ENCODE results near the gene INHBB.

The INHBB gene

DNA sequence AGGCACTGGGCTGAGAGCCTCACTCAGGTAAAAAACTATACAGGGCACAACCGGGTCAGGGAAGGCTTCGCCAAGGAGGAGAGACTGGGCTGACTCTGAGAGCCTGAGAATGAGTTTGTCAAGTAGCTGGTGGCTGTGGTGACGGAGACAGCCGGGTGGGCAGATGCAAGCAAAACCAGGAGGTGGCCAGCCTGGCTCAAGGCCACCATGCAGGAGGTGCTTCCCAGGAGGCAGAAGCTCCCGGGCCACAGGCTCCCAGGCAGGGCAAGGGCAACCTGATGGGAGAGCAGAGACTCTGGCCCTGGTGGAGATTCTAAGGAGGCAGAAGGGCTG, 2.9 kb upstream of the INHBB start:
- DNase-seq (ENCODE audit: low spot score): no peak

DNA sequence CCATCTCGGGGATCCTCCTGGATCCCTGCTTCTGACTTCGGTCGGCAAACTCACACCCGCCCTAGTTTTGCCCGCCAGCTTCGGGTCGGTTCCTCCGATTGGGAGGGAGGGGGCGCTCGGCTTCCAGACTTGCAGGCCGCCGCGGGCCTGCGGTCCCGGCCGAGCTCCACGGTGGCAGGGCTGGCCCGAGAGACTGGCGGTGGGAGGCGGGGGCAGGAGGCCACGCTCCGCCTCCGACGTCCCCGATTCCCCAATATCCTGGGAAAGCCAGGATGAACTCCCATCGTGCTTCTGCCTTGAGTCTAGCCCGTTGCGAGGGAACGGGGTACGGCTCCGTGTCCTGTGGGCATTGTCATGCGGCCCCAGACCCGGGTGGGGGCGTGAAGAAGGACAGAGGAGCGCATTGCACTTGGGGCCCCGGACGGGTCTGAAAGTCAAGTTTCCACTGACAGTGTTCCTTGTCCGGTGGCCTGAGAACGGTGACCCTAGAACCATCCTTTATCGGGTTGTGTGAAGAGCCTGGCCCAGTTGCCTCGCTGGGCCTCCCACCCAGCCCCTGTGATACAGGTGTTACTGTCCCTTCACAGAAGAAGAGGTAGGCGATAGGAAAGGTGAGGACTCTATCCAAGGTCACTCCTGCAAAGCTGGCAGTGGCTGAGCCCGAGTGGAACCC, 2.4 kb upstream of the INHBB start:
- peak; percentile 23 for DNase-seq (ENCODE audit: low spot score)

DNA sequence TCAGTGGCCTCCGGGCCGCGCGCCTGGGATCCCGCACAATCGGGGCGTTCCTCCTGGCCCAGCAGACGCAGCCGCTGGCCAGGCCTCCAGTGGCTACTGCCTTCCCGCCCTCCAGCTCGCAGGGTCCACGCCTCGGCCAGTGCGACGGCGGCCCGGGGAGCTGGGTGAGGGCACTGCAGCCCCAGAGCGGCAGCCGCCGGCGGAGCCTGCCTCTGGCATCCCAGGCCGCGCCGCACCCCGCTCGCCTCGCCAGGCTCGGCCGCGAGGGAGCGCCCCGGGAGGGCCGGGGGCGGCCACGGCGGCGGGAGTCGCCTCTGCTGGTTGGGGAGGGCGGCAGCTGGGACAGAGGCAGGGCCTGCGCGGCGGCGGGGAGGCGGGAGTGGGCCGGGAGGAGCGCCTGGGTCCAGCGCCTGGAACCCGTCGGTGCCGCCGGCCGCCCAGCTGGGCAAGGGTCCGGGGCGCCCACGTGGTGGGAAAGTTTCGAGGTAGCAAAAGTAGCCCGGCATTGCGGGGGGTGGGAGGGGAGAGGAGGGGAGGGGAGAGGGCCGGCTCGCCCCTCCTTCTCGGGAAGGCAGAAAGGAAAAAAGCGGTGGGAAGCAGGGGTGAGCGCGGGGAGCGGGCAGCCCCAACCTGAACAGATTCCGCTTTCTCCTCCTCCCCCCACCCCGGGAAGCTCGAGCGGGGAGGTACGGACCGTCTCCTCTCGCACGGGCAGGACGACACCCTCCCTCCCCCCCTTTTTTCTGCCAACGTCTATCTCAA, 1.5 kb upstream of the INHBB start:
- DNase-seq (ENCODE audit: low spot score): no peak

DNA sequence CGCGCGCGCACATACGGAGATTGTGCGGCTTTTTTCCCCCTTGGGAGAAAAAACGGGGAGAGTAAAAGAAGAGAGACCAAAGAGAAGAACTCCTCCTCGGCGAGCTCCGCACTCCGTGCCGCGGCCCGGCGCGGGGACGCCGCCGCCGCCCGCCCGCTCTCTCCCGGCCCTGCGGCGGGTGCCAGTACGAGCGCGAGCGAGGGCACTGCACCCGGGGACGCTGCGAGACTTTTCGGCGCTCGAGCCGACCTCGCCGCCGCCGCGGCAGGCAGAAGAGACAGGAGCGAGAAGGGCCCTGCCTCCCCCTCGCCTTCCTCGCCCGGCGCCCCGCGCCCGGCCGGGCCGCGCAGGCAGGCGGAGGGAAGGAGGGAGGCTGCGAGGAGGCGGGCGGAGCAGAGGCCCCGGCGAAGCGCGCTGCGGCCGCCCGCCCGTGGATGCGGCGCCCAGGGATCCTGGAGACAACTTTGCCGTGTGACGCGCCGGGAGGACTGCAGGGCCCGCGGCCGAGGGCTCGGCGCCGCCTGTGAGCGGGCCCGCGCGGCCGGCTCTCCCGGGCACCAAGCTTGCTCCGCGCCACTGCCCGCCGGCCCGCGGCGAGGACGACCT, 857 bp upstream of the INHBB start:
- DNase-seq (ENCODE audit: low spot score): no peak

DNA sequence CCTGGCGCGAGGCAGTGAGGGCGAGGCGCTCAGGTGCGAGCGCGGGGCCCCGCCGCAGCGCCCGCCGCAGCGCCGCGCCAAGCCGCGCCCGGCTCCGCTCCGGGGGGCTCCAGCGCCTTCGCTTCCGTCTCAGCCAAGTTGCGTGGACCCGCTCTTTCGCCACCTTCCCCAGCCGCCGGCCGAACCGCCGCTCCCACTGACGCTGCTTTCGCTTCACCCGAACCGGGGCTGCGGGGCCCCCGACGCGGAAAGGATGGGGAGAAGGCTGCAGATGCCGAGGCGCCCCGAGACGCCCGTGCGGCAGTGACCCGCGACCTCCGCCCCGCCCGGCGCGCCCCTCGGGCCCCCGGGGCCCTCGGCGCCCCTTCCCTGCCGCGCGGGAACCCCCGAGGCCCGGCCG, 328 bp upstream of the INHBB start:
- DNase-seq (ENCODE audit: low spot score): no peak

DNA sequence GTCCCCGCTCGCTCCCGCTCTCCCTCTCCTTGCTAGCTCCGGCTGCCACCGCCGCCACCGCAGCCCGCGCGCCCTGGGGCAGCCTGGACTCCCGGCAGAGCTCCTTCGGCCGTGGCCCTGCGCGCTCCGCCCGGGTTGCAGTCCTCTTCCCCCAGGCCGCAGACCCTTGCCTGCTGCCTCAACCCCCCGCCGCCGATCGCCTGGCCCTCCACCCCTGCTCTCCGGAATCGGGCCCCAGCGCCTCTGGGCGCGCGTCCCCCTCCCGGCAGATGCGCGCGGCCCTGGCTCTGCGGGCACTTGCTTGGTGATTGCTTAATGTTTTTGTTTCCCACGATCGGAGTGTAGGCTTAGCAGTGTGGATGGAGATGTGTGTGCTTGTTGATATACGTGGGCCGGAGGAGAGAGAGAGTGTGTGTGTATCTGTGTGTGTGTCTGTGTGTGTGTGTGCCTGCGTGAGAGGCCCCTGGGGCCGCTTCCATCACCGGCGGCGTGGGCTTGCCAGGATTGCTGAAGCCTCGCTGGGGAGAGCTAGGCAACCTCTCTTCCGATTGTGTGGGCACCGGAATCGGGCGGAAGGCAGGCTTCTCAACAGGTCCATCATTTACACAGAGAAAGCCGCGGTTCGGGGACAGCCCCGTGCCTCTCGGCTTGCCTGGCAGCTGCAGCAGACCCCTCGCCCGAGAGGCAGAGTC, 877 bp downstream of the INHBB start:
- no peak for DNase-seq (ENCODE audit: low spot score)

DNA sequence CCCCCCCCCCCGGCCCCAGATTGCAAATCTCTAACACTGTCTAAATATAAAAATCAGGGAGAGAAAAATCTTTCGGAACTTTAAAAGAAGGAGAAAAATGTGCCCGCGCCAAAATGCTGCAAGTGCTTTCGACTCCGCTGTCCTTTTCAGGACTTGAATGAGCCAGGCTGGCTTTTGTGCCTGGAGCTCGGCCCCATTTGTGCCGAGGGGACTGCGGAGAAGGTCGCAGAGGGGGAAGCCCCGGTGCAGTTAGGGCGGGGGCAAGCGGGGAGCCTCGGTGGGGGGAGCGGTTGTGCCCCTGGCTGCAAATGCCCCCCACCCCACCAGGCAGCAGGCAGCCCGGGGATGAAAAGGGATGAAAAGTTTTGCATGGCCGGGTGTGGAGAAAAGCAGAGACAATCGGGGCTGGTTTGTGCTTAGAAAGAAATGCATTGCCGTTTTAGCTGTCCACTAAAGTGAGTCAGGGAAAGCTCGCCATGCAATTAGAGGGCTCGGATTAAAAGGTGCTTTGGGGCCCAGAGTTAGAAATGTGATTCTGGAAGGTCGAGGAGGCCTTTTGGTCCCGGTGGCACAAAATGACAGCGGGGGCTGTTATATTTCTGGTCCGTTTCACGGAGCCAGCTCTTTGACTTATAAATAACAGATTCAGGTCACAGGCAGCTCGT, 1.6 kb downstream of the INHBB start:
- DNase-seq (ENCODE audit: low spot score): no peak

DNA sequence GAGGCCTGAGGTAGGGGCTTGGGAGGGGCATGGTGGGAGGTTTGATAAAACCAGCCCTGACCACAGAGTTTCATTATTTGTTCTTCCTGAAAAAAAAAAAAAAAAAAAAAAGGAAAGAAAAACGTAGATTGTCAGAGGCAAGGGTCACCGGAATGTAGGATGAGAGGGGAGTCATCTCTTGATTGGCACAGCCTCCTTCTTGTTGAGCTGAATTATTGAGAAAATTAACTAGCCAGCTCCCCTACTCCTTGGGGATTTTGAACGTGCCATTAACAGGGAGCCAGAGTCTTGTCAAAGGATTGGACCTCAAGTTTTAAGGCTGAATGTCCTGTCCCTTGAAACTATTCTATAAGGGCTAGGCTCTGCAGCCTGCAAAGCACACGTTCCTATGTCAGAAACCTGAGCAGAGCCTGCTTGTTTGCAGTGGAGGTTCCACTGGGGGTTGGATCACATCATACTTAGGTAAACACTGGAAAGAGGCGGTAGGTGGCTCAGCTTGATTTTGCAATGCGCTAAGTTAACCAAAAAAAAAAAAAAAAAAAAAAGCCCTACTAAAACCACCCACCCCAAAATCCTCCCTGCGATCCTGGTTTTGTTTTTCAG, 2.3 kb downstream of the INHBB start:
- no peak for DNase-seq (ENCODE audit: low spot score)

DNA sequence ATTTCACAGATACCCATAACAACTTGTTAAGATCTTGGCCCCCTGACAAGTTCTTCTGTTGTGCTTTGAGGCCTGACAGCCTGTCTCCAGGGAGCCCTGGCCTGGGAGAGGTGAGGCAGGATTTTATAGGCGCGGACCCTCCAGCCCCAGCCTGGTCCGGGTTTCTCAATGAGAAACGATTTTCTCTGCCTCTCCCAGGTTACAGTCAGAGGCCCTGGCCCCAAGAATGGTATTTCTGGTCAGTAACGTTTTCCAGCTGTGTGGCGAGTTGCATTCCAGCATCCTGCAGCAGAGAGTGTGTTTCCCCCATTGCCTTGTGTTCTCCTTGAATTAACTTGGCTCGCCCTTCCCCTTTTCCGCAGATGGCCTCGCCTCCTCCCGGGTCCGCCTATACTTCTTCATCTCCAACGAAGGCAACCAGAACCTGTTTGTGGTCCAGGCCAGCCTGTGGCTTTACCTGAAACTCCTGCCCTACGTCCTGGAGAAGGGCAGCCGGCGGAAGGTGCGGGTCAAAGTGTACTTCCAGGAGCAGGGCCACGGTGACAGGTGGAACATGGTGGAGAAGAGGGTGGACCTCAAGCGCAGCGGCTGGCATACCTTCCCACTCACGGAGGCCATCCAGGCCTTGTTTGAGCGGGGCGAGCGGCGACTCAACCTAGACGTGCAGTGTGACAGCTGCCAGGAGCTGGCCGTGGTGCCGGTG, 3.0 kb downstream of the INHBB start:
- no peak for DNase-seq (ENCODE audit: low spot score)

DNA sequence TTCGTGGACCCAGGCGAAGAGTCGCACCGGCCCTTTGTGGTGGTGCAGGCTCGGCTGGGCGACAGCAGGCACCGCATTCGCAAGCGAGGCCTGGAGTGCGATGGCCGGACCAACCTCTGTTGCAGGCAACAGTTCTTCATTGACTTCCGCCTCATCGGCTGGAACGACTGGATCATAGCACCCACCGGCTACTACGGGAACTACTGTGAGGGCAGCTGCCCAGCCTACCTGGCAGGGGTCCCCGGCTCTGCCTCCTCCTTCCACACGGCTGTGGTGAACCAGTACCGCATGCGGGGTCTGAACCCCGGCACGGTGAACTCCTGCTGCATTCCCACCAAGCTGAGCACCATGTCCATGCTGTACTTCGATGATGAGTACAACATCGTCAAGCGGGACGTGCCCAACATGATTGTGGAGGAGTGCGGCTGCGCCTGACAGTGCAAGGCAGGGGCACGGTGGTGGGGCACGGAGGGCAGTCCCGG, 3.5 kb downstream of the INHBB start:
- DNase-seq (ENCODE audit: low spot score): no peak

DNA sequence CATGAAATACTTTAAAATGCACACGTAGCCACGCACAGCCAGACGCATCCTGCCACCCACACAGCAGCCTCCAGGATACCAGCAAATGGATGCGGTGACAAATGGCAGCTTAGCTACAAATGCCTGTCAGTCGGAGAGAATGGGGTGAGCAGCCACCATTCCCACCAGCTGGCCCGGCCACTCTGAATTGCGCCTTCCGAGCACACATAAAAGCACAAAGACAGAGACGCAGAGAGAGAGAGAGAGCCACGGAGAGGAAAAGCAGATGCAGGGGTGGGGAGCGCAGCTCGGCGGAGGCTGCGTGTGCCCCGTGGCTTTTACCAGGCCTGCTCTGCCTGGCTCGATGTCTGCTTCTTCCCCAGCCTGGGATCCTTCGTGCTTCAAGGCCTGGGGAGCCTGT, 4.1 kb downstream of the INHBB start:
- DNase-seq (ENCODE audit: low spot score): no peak

DNA sequence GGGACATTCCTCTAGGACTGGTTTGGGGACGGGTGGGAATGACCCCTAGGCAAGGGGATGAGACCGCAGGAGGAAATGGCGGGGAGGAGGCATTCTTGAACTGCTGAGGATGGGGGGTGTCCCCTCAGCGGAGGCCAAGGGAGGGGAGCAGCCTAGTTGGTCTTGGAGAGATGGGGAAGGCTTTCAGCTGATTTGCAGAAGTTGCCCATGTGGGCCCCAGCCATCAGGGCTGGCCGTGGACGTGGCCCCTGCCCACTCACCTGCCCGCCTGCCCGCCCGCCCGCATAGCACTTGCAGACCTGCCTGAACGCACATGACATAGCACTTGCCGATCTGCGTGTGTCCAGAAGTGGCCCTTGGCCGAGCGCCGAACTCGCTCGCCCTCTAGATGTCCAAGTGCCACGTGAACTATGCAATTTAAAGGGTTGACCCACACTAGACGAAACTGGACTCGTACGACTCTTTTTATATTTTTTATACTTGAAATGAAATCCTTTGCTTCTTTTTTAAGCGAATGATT, 4.9 kb downstream of the INHBB start:
- no peak for DNase-seq (ENCODE audit: low spot score)

DNA sequence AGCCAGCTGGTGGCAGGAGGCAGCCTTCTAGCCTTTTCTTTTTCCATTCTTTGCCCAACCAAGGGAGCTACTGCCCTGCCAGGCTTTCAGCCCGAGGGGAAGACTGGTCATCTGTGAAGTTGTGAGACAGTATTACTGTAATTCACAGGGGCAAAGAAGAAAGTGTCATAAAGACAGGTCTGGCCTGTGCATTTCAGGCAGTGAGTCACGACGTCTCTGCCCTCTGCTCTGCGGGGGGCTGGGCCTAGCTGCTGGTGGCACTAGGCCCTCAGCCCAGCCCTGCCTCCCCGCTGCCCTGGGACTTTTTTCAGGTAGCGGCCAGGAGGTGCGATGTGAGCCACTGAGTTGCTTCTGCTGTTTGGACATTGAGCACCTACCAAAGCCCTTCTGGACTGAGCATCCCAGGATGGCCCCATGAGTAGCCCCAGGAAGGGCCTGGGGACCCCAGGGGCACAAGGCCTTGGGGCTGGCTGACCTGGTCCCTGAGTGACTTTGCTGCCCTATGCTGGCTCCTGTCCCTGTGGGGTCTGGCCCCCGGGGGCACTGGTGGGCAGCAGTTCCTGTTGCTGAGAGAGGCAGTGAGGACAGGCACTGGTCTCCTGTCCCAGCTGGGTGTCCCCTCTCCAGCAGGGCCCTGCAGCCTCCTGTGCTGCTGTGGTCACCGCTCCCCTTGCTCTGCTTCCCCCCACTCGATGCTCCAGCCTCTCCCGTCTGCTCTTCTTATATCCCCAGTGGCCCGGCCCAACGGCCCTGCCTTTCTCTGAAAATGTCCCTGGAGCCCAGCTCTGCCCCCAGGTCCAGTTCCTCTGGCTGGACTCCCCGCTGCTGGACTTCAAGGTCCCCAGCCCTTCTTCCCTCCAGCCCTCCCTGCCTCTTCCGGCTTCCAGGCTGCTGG, 7.0 kb downstream of the INHBB start:
- no peak for DNase-seq (ENCODE audit: low spot score)

DNA sequence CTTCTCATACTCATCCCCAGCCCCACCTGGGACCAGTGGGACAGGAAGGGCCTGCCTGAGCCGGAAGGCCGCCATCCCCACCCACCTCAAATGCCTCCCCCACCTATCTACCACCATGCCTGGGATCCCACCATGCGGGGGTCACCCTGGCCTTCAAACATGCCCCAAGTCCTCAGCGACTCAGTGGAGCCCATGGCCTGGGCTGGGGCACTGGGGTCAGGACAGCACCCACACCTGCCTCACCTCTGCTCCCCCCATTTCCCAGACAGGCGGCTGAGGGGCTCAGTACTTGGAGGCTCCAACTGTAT, 7.6 kb downstream of the INHBB start:
- no peak for DNase-seq (ENCODE audit: low spot score)

DNA sequence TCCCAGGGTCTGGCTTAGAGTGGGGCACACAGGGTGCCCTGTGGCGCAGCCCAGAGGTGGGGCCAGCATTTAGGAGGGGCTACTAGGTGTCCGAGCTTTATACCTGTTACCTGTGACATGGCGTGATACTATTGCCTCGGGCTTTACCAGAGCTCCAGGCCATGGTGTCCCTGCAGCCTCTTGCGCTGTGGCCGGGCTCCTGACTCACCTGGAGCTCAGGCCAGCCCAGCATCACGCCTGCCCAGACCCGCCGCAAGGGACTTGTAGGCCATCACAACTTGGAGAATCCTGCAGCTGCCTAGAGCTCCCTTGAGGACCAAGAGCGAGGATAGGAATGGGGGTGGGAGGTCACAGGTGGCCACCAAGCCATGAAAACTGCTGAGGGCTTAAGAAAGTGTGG, 8.0 kb downstream of the INHBB start:
- no peak for DNase-seq (ENCODE audit: low spot score)

DNA sequence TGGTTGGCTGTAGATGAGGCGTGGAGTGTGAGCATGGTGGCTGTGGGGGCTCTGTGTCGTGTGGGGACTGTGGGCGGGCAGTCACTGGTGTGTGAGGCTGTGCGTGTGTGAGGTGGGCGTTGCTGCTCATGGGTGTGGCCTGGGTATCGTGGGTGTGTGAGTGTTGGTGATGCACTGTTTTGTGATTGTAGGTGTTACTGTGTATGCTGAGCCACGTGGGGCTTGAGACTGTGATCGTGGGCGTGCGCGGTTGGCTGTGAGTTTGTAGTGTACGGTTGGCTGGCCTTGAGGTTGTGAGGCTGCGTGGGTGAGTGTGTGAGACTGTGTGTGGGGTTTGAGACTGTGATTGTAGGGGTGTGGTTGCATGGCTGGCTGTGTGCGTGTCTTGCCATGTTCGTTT, 8.5 kb downstream of the INHBB start:
- no peak for DNase-seq (ENCODE audit: low spot score)

DNA sequence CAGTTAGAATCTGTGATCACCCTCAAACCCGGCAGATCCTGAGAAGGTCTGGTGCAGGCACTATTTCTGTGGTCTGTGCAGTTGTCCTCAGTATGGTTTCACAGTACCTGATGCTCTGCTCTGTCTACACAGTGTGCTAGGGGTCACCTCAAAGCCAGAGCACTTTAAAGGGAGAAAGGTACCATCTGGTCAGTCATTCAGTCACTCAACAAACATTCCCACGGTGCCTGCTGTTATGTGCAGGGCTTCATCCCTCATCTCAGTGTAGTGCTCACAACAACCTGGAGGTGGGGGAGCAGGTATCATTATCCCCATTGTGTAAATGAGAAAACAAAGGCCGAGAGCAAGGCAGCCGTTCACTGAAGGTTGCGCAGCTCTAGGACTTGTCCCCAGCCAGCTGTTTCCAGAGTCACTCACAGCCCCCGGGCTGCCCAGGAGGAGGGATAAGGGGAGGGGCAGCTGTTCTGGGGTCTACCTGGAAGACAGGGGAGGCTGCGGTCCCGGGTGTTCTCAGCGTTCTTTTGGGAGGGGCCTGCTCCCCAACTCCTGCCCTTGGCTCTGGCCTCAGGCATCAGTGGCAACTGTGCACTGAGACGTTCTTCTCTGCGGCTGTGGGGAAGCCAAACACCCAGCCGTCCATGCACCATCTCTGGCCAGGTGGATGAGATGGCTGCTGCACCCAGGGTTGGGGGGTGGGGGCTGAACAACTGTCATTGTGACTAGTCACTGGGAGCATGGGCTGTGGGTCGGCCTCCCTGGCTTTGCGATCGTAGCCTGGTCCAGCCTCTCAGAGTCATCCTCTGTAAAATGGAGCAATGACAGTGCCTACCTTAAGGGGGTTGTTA, 9.2 kb downstream of the INHBB start:
- no peak for DNase-seq (ENCODE audit: low spot score)

DNA sequence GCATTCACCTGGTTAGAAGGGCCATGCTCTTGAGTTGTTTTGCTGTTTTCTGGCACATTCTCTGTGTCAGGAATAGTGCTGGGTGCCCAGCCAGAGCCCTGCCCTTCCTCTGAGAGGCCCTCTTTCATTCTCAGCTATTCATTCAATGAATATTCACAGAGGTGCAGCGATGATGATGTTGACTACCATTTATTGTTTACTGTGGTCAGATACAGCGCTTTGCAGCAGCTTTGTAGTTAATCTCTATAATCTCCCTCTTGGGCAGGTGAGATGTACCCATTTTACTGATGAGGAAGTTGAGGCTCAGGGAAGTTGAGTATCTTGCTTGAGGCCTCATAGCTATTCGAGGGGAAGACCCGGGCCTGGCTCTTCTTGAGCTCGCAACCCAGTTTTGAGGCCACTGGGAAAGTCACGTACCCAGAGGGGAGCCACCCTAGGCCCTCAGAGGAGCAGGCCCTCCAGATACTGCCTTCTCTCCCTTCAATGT, 9.9 kb downstream of the INHBB start:
- no peak for DNase-seq (ENCODE audit: low spot score)

DNA sequence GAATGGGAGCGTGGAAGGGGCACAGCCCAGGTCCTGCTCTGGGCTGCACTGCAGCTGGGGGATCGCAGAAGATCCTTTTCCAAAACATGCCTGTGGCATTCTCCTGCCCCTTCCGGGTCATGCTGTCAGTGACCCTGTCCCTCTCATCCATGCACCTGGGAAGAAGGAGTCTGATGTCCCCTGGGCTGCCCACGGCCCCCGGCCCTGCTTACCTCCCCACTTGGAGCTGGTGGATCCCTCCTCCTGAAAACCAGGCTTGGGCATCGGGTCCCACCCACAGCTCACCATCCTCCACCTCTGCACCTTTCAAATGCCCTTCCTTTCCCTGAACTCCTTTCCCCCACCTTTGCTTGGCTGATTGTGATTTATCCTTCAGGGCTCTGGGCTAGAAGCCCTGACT, 11.8 kb downstream of the INHBB start:
- DNase-seq (ENCODE audit: low spot score): no peak

Data from CD4-positive, alpha-beta T cell treated with Interleukin-15 for 4 hours (primary cell).